Esophagus muscularis mucosa (tissue), 4 donors: ENCODE data around the gene HTT.

Experiments used
- CTCF ChIP-seq, 3 experiments: fragments of 200-600 bp in 2 of 3; fragments of 450-650 bp in 1 of 3; sonication (generic) in 2 of 3; IDR thresholded peaks; one replicate each; pipeline ENCODE4 v1.5.1; 2017 to 2019; ENCODE audit warnings: antibody characterized with exemption in 3 of 3, mild to moderate bottlenecking in 2 of 3, moderate library complexity in 1 of 3
- EP300 ChIP-seq: sonication (generic); formaldehyde crosslinking; IDR thresholded peaks from one replicate; pipeline ENCODE4 v1.6.1; 2017; ENCODE audit warnings: antibody characterized with exemption
- POLR2A ChIP-seq: fragments of 450-650 bp; IDR thresholded peaks from one replicate; pipeline ENCODE4 v1.6.1; 2017; ENCODE audit warnings: antibody characterized with exemption, moderate library complexity, mild to moderate bottlenecking, low read depth
- POLR2AphosphoS5 ChIP-seq, 2 donors: sonication (generic); formaldehyde crosslinking; IDR thresholded peaks; one replicate each; pipeline ENCODE4 v1.6.1; 2017; ENCODE audit warnings: antibody characterized with exemption in 2 of 2

- TF ChIP-seq CTCF (IDR thresholded peaks at IDR 0.05), result no peak
- TF ChIP-seq POLR2AphosphoS5 (IDR thresholded peaks at IDR 0.05), result no peak
- no peak for TF ChIP-seq EP300
- TF ChIP-seq POLR2A, result no peak
These were observed 172.2 kb downstream of the HTT start for GRCh38 chr4:3246458-3247398.
